NCI-H2227 (cell line): ENCODE measurements around the gene CDC14A.
A peak's percentile ranks its signal among the peaks of the same experiment; 100 is the strongest.

Experiments
- DNase-seq: peaks from one replicate; lab custom pipeline; 2025; ENCODE audit not compliant: unreplicated experiment; lab: John Stamatoyannopoulos, UW

CDC14A gene

DNA sequence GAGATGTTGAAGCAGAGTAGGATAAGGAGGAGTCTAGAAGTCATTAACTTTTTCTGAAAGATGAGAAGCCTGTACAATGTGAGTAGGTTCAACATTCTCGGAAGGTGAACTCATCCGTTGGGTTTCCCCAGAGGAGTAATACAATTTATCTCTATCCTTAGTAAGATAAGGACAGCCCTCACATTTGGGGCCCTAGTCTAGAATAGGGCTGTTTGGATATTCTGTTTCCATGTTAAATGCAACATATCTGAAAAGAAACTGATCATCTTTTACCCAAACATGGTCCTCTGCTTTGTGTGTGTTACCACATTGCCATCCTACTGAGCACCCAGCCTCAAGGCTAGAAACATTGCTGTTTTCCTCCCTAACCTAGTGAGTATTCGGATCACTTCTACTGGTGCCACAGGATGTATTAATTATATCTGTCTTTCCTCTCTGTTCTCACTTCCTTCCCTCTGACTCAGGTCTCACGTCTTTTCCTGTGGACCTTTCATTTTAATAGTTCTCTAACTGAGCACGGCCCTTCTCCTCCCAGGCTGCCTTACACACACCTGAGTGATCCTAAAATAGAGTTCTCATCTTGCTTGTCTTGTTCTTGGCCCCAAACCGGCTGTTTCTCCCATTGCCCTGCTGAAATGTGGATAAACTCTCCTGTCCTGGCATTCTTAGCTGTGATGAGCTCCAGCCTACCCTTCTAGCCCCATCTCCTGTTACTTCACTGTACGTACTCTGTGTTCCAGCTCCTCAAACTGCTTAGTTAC lies 91.7 kb downstream of the CDC14A start:
- DNase-seq = no peak

DNA sequence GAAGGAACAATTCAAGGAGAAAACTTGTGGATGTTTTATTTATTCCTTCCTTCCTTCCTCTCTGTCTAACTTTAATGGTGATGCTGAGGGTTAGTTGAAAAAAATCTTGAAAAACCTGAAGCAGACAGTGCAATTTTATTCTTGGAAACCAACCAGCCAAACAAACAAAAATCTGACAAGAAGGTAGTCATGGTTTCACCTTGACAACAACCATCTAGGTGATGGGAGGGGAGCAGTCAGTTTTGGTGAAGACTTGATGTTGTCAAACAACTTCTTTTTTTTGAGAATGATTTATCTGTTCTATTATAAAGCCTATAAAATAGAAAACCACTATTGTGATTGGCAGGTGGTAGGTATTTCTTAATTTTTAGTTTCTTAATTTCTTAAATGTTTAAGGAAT lies 93.3 kb downstream of the CDC14A start:
- DNase-seq = no peak

DNA sequence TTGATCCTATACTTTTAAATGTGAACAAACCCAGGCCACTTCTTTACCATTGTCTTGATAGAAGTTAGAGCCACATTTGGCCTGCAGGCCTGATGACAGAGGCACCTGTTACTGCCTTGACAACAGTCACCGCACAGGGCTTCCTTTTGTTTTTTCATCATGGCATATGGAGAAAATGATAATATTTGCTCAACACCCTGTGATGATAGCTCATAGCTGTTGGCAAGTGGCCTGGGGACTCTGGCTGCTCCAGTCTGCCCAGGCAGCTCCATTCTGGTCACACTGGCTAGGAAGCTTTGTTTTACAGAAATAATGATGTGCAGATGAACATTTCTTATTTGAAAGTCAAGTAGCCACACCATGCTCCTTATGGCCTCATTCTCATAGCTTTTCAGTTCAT lies 96.1 kb downstream of the CDC14A start:
- no peak for DNase-seq

DNA sequence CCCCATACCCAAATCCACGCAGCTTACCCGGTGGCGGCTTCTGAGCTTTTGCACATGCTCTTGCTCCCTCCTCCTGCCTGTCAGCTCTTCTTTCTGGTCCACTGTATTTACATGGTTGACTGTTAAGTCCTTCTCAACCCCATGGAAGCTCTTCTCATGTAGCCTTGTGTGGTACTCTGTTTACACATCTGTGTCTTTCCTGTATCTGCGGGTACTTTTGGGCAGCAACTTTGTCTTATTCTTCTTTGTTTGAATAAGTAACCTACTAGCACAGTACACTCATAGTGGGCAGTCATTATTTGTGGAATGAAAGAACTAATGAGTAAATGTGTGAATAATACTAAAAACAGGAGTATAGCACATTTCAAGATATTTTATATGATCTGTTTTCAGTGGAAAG lies 97.2 kb downstream of the CDC14A start:
- no peak for DNase-seq

DNA sequence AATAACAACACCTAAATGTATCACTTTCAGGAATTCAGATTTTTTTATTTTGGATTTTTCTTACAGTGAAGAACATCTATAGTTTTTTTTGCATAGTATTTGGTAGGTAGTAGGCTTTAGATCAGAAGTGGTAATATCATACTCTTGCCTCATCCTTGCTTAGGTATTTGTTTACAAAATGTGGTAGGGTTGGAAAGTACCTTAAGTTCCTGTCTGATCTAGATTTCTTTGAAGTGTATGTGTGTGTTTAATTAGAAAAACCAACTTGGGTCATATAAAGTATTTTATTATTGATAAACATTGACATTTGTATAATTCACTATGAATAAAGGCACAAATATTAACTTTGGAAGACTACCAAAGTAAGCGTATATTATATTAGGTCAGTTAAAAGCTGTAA lies 100.3 kb downstream of the CDC14A start:
- DNase-seq = no peak

DNA sequence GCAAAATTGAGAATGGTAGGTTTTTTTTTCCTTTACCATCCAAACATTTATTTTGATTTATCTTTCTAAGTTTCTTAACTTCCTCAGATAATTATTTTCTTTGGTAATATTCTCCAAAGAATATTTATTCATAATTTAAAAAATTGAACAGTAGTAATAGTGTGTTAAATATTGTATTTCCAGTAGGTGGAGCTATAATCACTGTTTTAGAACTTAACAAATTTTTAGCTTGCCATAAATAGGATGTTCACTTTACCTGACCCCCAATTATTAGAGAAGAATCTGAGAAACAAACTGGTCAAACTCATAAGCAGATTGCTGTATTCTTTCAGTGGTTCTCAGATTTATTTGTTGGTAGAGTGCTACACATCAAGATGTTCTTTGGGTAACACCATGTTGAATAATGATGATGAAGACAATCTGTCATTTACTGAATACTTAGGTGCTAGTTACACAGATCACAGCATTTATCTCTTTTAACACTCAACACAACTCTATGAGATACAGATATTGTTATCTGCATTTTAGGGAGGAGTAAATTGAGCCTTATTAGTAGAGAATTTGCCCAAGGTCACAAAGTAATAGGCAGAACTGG lies 103.3 kb downstream of the CDC14A start:
- DNase-seq = peak; percentile 9

DNA sequence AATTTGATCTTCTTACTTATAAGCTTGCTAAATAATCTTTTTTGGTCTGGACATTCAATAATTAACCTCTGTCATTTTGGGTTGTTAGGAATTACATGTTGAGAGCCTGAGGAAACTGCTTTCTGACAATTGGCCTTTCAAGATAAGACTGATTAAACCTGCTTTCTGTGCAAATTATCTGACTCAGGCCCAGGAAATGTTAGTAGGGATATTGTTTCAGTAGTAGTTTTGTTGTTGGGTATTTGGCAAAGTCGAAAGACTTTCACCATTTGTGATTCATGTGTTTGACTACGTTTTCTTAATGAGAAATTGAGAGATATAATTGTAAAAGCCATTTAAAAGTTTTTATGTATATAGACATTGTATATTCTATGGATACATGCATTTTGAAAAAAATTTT lies 104.6 kb downstream of the CDC14A start:
- no peak for DNase-seq

DNA sequence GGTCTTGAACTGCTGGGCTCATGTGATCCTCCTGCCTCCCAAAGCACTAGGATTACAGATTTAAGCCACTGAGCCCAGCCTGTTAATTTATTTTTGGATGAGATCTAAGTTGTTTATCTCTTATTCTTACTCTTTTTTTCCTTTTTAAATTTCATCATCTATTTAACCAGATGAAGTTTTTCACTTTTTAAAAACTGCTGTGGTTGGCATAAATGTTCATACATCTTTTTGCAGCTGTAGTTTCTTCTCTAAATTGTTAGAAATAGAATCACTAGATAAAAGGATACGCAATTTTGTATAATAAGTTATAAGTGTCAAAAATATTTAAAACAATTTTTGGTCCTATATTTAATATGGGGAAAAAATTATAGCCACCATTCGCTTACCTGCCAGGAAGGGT lies 105.4 kb downstream of the CDC14A start:
- no peak for DNase-seq

DNA sequence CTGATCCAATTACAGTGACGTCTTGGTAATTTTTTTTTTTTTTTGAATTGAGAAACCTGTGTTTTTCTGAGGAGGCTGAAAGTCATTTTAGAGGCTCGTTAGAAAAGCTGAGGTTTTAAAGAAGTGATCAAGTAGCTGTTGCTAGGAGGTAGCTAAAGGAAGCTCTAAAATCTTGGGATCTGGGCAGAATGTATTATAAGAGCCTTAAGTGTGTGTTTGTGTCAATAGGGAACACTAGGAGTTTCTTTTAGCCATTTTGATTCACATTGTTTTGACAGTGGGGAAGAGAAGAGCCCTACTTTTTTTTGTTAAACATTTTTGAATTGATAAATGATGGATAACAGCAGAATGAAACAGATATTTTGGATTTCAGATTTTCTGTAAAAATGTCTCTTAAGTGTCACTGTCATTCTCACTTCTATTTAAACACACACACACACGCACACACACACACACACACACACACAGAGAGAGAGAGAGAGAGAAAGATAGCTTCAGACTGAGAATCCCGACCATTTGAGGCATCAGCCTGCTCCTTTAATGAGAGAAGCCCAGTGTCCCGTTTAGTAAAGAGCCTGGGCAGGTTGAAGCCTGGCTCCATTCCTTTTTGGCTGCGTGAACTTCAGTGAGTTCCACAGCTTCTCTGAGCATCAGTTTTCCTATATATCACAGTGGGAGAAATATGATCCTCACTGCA lies 106.5 kb downstream of the CDC14A start:
- DNase-seq = no peak

DNA sequence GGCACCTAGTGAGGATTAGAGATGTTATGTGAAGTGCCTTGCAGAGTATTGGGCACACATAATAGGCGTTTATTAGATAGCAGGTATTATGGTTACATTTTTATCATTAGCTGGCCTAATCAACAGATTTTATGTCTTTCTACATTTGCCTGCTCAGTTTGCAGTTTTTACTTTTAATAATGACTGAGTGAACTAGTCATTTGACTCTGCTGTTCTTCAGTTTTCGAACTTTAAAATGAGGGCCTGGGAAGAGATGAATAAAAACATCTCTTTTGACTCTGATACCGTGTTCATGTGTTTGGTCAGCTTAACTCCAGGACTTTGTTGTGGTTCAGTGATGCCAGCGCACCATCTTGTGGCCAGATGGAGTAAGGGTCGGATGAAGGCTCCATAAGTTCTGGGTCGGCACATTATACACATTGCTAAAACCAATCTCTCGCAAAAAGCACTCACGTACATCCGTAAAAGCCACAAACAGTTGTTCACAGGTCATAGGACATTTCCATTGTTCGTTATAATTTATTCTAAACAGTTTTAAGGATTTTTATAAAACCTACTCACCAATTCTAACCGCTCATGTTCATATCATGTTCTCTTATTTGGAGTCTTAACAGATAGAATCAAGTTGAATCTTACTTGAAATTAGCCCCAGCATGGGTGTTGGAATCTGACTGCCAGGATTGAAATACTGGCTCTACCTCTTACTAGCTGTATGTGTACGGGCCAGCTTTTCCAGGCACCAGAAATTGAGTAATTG lies 107.2 kb downstream of the CDC14A start:
- DNase-seq = peak; percentile 79

DNA sequence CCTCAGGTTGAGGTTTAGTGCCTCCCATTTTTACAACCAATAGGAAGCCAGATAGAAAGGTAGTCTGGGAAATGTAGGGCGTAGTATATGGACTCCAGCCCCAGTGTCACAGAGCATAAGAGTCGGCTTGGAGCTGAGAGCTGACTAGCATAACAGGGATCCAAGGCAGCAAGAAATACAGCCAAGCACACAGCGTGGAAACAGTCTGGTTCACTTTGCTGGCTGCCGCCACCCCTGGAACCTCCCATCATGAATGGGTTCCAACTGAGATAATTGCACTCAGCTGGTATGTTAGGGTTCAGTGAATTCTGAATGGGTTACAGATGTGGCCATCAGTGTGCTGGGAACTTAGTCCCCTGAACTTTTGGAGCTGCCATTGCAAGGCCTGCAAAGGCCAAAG lies 108.9 kb downstream of the CDC14A start:
- DNase-seq = peak; percentile 11

DNA sequence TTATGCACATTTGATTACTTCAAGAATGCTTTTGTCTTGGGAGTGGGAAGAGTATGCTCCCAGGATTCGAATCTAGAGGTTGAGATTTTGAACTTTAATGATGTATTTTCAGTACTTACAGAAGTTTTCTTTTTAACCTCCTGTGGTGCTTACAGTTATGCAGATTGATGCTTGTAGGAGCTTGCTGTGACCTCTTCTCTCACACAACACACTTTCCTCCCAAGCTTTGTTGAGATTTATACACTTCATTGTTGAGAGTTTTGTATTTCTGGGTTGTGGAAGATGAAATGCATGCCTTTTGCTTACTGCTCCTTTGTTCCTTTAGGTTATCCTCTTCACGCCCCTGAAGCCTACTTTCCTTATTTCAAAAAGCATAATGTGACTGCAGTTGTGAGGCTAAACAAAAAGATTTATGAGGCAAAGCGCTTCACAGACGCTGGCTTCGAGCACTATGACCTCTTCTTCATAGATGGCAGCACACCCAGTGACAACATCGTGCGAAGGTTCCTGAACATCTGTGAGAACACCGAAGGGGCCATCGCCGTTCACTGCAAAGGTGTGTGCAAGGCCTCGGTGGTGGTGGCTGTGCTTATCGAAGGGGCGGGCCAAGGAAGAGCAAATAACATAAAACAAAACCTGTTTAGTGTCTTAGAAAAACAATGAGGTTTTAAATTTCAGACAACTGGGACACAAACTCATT lies 110.2 kb downstream of the CDC14A start:
- DNase-seq = no peak

DNA sequence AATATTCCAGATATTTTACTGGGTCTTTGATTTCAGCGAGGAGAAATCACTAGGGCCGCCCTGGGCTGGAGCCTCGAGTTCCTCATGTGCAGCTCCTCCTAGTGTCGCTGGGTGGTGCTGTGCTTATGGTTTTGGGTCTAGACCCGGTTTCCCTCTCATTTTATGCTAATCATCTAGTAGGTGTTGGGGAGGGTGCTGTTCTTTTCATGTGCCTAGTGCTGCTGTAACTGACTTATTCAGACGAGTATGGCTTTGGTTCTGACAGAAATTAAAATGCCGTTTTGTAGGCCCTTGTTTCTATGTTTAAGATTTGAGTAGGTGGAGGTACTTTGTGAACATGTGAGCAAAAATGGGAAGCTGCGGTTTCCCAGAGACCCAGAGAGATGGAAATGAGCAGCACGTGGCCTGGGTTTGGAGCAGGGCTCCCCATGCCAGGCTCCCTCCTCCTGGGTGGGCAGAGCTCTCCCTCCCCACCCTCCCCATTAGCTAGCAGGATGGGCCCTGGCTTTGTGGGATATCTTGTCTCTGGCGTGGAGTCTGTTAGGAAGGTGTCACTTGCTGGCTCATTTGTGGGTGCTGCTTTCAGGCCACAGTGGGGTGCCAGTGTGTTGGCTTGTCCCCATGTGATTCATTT lies 111.6 kb downstream of the CDC14A start:
- DNase-seq = peak; percentile 47

DNA sequence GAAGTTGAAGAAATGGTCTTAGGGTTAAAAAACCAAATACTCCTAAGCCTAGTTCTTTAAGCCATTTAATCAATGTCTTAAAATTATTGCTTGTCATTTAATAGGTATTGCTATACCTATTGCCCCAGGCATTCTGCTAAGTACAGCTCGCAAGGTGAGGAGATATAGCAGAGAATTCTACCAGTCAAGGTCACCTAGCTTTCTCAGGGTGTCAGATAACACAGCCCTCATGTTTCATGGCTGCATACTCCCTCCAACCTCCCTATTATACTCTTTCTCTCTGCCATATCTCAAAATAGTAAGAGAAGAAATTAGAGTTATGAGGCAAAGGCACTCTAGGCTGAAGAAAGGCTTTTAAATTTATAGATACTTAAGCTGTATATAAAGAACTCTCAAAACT lies 117.3 kb downstream of the CDC14A start:
- no peak for DNase-seq

DNA sequence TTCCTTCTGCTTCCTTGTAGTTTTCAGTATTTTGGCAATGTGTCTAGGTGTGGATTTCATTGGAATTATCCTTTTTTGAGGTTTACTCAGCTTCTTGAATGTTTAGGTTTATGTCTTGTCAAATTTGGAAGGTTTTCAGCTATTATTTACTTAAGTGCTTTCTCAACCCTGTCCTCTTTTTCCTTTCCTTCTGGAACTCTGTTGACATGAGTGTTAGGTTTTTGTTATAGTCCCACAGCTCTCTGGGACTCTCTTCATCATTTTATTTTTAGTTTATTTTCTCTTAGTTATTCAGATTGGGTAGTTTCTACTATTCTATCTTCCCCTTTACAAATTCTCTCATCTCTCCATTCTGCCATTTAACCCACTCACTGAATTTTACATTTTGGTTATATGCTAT lies 122.5 kb downstream of the CDC14A start:
- no peak for DNase-seq

DNA sequence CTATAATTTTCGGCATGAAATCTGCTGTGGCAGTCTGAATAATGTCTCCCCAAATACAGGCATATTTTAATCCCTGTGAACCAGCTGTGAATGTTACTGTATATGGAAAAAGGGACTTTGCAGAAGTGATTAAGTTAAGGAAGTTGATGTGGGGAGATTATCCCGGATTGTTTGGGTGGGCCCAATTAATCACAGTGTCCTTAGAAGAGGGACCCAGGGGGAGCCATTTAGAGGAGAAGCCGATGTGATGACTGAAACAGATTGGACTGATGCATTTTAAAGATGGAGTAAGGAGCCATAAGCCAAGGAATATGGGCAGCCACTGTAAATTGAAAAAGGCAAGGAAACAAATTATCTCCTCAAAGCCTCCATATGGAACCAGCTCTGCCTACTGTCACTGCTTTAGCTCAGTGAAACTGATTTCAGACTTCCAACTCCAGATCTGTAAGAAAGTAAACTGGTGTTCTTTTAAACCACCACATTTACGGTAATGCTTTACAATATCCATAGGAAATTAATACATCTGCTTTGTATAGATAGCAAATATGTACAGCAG lies 124.5 kb downstream of the CDC14A start:
- no peak for DNase-seq

DNA sequence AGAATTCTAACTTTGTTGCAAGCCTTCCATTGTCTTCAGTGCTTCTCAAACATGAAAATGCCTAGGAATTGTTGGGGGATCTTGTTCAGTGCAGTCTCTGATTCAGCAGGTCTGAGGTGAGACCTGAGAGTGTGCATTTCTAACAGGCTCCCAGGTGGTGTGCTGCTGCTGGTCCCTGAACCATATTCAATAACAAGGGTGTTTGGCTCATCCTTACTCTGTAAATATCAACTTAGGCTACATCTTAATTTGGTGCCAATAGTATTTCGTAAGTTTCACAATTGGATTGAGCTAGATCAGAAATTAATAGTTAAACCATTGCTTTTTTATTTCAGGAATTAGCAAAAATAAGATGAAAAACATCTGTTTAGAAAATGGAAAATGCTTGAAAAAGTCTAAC lies 126.5 kb downstream of the CDC14A start:
- DNase-seq = no peak

DNA sequence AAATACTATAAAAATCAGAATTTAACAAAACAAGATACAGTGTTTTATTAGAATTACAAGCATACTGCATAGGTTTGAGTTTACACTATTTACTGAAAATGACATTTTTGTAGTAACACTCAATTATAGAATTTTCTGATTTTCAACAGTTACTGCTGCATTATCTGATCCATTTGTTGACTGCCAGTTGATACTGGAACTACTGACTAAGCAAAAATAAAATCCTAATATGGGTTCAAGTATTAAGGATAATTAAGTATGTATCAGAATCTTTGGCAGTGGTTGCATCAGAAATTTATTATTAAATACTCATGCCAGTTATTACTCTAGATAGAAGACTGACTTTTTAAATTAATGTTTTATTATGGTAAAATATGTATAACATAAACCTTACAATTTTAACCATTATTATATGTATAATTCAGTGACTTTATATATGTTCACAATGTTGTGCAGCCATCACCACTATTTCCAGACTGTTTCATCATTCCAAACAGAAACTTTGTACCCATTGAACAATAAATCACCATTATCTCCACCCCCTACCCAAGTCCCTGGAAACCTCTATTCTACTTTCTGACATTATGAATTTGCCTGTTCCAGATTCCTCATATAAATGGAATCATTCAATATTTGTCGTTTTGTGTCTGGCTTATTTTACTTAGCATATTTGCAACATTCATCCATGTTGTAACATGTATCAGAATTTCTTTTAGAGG lies 127.5 kb downstream of the CDC14A start:
- no peak for DNase-seq

DNA sequence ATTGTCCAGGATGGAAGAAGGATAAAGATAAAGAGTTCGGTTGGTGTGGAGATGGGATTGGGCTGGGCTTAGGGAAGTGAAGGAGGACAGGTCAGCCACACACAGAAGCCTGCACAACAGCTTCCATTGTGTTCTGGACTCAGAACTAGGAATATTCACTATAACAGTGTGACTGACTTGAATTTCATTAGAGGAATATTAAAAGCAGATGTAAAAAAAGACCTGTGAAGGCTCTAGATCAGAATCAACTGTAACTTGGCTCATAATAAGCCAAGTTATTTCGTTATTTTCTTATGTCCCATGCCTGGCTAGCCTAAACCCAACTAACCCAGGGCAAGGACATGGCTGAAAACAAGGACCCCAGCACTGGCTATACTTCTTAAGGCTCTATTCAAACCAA lies 129.0 kb downstream of the CDC14A start:
- no peak for DNase-seq

DNA sequence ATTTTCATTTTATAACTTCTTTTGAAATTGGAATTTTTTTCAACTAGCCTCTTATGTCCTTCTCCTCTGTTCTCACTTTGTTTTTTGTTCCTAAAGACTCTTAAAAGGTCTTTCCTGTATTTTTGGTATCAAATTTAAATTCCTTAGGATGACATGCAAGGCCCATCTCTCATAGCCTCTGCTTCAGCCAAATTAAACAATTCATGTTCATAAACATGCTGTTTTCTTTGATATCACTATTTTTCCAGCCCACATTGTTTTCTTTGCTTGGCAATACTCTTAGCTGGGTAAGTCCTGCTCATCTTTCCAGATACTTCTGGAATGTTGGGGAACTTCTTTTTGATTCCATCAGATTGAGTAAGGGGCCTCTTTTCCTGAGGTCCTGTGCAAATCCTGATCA lies 129.9 kb downstream of the CDC14A start:
- DNase-seq = no peak
